Epithelial cell of esophagus (primary cell): ENCODE results near the gene MDH1B.

Experiments used
- DNase-seq: peaks from one replicate; pipeline ENCODE4 v3.0.0; 2010; ENCODE audit warnings: low read depth
- H3K4me3 ChIP-seq: 2 replicates; pipeline ENCODE4 v1.5.1; 2011; ENCODE audit warnings: mild to moderate bottlenecking, low read length, control low read depth
- CTCF ChIP-seq: IDR thresholded peaks from 2 replicates; pipeline ENCODE4 v1.5.1; 2011; ENCODE audit warnings: low read depth, mild to moderate bottlenecking, low read length, control low read depth, inconsistent platforms; ENCODE audit not compliant: insufficient read depth; ENCODE audit errors: missing control alignments

MDH1B gene

GRCh38 chr2:206766057-206766930 is 1.2 kb upstream of the MDH1B start:
- DNase-seq: no peak
- no peak for TF ChIP-seq CTCF
- peak overlapping the region; percentile 96 for H3K4me3 ChIP-seq

GRCh38 chr2:206764673-206765241 is 371 bp downstream of the MDH1B start:
- DNase-seq: no peak
- peak overlapping the region; percentile 96 for H3K4me3 ChIP-seq
- no peak for TF ChIP-seq CTCF

GRCh38 chr2:206756816-206757215 is 8.3 kb downstream of the MDH1B start:
- H3K4me3 ChIP-seq: no peak overlapping the region
- DNase-seq: no peak
- no peak for TF ChIP-seq CTCF

- no peak for DNase-seq
- TF ChIP-seq CTCF: no peak
Measured at GRCh38 chr2:206740800-206741199, 24.3 kb downstream of the MDH1B start.

GRCh38 chr2:206739271-206739670 is 25.9 kb downstream of the MDH1B start:
- H3K4me3 ChIP-seq: no peak overlapping the region
- TF ChIP-seq CTCF: no peak
- DNase-seq: no peak

More at GRCh38 chr2:206740800-206741199, 24.3 kb downstream of the MDH1B start:
- no peak overlapping the region for H3K4me3 ChIP-seq

- peak; percentile 5 for DNase-seq
- H3K4me3 ChIP-seq: no peak overlapping the region
- TF ChIP-seq CTCF: no peak
Measured at GRCh38 chr2:206736935-206737334, 28.2 kb downstream of the MDH1B start.

GRCh38 chr2:206733341-206733740 is 31.8 kb downstream of the MDH1B start:
- no peak for DNase-seq
- H3K4me3 ChIP-seq: no peak overlapping the region
- no peak for TF ChIP-seq CTCF
